GM23338 (cell line): ENCODE data around the gene SMURF1.

Experiments
- CREB1 ChIP-seq: fragments of 250-450 bp; sonication (Bioruptor Pico); IDR thresholded peaks from 2 replicates; pipeline ENCODE4 v1.5.0; 2020; ENCODE audit warnings: low read depth, mild to moderate bottlenecking, moderate library complexity
- EZH2 ChIP-seq: fragments of 200-600 bp; sonication (generic); IDR thresholded peaks from one replicate; pipeline ENCODE4 v1.8.0; 2017; ENCODE audit warnings: antibody characterized with exemption, mild to moderate bottlenecking, low read depth; ENCODE audit not compliant: unreplicated experiment
- EZH2phosphoT487 ChIP-seq: fragments of 200-600 bp; sonication (generic); IDR thresholded peaks from one replicate; pipeline ENCODE4 v1.8.1; 2018; ENCODE audit warnings: antibody characterized with exemption; ENCODE audit not compliant: unreplicated experiment
- JUNB ChIP-seq: IDR thresholded peaks from one replicate; pipeline ENCODE4 v1.6.1; 2016; ENCODE audit warnings: antibody characterized with exemption; ENCODE audit not compliant: unreplicated experiment
- NANOG ChIP-seq: IDR thresholded peaks from 2 replicates; pipeline ENCODE4 v1.6.1; 2016; ENCODE audit warnings: antibody characterized with exemption, borderline replicate concordance
- POLR2AphosphoS5 ChIP-seq: IDR thresholded peaks from 2 replicates; pipeline ENCODE4 v1.6.1; 2016; ENCODE audit warnings: antibody characterized with exemption, low read depth
- ZNF114 ChIP-seq: fragments of 250-450 bp; sonication (Bioruptor Pico); IDR thresholded peaks from 2 replicates; pipeline ENCODE4 v1.5.0; 2020; ENCODE audit warnings: mild to moderate bottlenecking, moderate library complexity
- ZNF331 ChIP-seq: fragments of 250-450 bp; sonication (Bioruptor Pico); IDR thresholded peaks from 2 replicates; pipeline ENCODE4 v1.5.0; 2020; ENCODE audit warnings: low read depth, mild to moderate bottlenecking, moderate library complexity
- TF ChIP-seq, protein P1 (sequence below), 2 experiments: fragments of 200-600 bp in 1 of 2; sonication (generic) in 1 of 2; conservative IDR thresholded peaks; 2 replicates each; pipeline versions ENCODE4 v1.5.1 to v1.6.1; 2016 to 2017; ENCODE audit warnings: antibody characterized with exemption in 2 of 2, low read depth in 2 of 2, mild to moderate bottlenecking in 2 of 2, moderate library complexity in 1 of 2
- TF ChIP-seq, protein P2 (sequence below): IDR thresholded peaks from one replicate; pipeline ENCODE4 v1.6.1; 2018; ENCODE audit warnings: antibody characterized with exemption; ENCODE audit not compliant: unreplicated experiment

DNA sequence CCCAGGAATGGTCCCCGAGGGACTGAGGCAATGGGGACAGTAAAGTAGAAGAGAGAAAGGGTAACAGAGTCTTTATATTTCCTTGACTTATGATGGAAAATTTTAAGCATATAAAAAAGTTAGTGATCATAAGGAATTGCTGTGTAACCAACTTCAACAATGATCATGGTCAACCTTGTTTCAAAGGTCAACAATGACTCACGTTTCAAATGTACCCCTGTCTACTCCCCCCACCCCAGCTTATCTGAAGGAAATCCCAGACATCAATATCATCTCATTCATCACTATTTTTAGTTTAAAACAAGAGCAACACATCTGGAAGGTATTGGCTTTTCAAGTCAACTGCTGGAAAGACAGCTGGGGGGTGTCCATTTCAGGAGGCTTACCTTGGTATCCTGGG, 92.9 kb downstream of the SMURF1 start:
- TF ChIP-seq, protein P1, sequence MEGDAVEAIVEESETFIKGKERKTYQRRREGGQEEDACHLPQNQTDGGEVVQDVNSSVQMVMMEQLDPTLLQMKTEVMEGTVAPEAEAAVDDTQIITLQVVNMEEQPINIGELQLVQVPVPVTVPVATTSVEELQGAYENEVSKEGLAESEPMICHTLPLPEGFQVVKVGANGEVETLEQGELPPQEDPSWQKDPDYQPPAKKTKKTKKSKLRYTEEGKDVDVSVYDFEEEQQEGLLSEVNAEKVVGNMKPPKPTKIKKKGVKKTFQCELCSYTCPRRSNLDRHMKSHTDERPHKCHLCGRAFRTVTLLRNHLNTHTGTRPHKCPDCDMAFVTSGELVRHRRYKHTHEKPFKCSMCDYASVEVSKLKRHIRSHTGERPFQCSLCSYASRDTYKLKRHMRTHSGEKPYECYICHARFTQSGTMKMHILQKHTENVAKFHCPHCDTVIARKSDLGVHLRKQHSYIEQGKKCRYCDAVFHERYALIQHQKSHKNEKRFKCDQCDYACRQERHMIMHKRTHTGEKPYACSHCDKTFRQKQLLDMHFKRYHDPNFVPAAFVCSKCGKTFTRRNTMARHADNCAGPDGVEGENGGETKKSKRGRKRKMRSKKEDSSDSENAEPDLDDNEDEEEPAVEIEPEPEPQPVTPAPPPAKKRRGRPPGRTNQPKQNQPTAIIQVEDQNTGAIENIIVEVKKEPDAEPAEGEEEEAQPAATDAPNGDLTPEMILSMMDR (conservative IDR thresholded peaks at IDR 0.05; ENCODE audit: low read depth in 2 of 2), result no peak
- TF ChIP-seq POLR2AphosphoS5, result no peak
- no peak for TF ChIP-seq EZH2phosphoT487
- no peak for TF ChIP-seq CREB1 (CRISPR knock-in tag)
- no peak for TF ChIP-seq EZH2
- TF ChIP-seq NANOG, result no peak
- TF ChIP-seq, protein P2, sequence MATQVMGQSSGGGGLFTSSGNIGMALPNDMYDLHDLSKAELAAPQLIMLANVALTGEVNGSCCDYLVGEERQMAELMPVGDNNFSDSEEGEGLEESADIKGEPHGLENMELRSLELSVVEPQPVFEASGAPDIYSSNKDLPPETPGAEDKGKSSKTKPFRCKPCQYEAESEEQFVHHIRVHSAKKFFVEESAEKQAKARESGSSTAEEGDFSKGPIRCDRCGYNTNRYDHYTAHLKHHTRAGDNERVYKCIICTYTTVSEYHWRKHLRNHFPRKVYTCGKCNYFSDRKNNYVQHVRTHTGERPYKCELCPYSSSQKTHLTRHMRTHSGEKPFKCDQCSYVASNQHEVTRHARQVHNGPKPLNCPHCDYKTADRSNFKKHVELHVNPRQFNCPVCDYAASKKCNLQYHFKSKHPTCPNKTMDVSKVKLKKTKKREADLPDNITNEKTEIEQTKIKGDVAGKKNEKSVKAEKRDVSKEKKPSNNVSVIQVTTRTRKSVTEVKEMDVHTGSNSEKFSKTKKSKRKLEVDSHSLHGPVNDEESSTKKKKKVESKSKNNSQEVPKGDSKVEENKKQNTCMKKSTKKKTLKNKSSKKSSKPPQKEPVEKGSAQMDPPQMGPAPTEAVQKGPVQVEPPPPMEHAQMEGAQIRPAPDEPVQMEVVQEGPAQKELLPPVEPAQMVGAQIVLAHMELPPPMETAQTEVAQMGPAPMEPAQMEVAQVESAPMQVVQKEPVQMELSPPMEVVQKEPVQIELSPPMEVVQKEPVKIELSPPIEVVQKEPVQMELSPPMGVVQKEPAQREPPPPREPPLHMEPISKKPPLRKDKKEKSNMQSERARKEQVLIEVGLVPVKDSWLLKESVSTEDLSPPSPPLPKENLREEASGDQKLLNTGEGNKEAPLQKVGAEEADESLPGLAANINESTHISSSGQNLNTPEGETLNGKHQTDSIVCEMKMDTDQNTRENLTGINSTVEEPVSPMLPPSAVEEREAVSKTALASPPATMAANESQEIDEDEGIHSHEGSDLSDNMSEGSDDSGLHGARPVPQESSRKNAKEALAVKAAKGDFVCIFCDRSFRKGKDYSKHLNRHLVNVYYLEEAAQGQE, result no peak
- no peak for TF ChIP-seq JUNB
- TF ChIP-seq ZNF331 (CRISPR knock-in tag), result no peak
- TF ChIP-seq ZNF114 (CRISPR knock-in tag), result no peak
